GM19324 (cell line): ENCODE measurements around the gene CFAP20DC.
"Not testable (repeated sequence)": the region's sequence is repeated elsewhere in the genome, so short reads cannot be mapped to it uniquely, and the experiment has no call there.

ENCODE experiments used
- ATAC-seq: cut with Tn5 transposase; IDR thresholded peaks from one replicate; pipeline ENCODE4 v1.9.1; 2021; ENCODE audit warnings: mild to moderate bottlenecking, moderate library complexity; ENCODE audit not compliant: unreplicated experiment, low FRiP score

CFAP20DC gene

DNA sequence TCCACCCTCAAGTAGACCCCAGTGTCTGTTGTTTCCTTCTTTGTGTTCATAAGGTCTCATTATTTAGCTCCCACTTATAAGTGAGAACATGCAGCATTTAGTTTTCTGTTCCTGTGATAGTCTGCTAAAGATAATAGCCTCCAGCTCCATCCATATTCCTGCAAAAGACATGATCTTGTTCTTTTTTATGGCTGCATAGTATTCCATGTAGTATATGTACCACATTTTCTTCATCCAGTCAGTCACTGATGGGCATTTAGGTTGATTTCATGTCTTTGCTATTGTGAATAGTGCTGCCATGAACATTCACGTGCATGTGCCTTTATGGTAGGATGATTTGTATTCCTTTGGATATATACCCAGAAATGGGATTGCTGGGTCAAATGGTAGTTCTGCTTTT is 82.0 kb downstream of the CFAP20DC start:
- not testable (repeated sequence) for ATAC-seq

DNA sequence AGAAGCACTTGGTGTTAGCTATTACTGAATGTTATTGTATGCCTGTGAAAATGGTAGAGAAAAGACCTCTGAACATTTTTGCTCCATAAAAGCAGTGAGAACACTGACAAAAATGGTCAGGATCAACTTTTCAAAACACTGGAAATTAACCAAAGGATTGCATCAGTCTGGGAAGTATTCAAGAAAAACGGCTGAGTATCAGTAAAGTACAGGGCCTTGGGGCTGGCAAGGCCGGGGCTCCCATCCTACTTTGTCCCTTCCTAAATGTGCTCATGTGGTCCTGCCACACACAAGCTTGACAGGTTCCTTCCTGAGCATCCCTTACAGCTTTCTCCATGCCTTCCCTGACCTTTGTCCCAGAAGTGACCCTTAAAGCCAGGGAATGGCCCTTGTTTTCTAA is 84.0 kb downstream of the CFAP20DC start:
- ATAC-seq = no peak

DNA sequence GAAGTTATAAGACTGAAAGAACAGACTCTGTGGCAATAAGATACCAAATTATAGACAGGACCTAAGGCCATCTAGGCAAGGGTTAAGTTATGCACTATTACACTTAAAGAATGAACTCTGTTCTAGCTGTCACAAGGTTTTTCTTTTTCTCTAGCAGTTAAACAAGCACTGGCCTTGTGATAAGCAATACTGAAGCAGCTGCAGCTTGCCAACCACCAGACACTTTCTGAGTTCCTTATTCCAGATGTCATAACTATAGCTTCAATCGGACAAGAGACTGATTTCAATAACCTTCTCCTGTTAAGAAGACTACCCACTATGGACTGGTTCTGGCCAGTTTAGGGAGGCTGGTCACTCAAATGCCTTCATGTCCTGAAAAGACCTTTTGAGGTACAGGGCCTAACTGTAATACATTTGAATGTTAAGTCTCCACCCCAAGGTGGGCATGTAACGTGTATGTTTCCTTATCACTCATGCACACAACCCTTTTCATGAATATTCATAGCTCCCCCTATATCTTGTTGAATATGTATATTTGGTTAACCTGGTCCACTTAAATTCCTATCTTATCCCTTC is 85.8 kb downstream of the CFAP20DC start:
- ATAC-seq = no peak

DNA sequence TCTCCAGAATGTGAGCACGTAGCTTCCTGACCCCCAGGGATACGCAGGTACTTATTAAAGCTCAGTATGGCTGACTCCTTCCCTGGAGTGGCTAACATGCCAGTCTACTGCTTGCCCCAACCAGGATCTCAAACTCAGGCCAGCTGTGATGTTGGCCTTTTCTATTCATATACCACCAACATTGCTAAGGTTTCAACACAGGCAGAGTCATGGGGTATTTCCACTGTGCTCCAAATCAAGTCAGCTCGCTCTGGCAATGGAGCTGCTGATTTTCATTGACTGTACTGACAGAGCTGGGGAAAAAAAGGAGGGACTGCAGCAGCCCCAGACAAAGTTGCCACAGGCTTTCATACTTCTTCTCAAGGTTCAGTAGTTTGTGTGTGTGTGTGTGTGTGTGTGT is 87.0 kb downstream of the CFAP20DC start:
- ATAC-seq = no peak

DNA sequence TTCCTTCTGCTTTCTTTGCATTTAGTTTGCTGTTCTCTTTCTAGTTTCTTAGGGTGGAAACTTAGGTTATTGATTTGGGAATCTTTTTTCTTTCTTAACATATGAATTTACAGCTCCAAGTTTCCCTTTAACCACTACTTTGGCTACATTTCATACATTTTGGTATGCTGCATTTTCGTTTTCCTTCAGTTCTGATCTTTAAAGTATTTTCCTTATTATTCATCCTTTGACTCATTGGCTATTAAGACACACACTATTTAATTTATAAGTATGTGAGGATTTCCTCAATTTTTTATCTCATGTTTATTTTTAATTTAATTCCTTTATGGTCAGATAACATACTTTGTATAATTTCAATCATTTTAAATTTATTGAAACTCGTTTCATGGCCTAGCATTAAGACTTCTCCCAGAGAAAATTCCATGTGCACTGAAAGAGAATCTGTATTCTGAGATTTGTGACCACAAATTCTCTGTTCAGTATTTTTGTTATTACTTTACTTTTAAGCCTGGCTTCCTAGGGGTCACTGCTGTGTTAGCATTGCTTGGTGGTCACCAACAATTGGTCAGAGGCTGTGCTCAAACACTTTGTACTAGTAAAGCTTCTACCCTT is 87.7 kb downstream of the CFAP20DC start:
- ATAC-seq = no peak

DNA sequence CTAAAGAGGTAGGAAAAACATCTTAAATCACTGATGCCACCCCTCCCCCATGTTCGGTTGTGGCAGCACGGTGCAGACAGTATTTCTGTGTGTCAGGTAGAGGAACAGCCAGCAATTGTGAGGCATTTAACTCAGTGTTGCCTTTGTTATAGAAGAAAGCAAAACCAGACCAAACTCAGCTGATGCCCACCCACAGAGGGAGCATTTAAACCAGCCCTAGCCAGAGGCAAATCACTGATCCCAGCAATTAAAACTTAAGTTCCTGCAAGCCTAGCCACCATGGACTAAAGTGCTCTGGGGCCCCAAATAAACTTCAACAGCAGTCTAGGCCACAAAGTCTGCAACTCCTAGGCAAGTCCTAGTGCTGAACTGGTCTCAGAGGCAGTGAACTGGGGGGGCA is 94.5 kb downstream of the CFAP20DC start:
- no peak for ATAC-seq

DNA sequence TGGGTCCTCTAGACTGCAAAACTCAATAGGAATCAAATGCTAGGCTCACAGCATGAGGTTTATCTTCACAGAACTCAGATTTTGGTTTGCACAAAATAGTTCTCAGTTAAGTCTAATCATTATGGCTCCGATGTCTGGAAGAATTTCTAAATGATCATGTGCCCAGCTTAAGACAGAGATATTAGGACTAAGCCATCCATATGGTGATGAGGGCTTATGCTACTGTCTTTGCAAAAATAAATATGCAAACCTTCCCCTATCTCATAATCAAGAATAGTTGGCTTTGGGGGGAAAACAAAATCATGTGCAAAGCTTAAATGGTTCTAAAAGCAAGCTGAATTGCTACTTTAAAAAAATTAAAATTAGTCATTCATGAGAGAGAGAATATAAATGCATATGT is 96.5 kb downstream of the CFAP20DC start:
- no peak for ATAC-seq

DNA sequence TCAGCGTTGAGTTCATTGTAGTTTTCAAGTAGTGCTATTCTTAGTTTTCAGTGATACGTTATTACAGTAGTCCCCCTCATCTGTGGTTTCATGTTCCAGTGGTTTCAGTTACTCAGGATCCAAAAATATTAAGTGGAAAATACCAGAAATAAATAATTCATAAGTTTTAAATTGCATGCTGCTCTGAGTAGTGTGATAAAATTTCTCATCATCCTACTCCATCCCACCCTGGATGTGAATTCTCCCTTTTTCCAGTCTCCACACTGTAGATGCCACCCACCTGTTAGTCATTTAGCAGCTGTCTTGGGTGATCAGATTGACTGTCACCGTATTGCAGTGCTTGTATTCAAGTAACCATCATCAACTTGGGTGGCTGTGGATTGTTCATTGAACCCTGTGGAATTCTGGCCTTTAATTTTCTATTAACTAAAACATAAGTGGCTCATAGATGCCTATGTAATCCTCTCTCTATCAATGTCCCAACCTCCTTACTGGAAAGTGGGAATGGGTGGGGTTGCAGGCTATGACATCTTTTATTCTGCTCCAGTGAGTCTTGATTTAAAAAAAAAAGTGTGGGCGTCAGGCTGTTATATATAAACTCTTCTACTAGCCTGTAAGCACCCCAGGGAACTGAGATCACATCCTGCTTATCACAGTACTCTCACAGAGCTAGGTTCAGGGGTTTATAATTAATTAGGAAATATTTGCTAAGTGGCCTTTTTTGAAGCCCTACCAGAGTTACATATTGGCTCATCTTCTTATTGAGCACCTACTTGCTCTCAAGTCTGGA is 97.5 kb downstream of the CFAP20DC start:
- ATAC-seq = no peak

DNA sequence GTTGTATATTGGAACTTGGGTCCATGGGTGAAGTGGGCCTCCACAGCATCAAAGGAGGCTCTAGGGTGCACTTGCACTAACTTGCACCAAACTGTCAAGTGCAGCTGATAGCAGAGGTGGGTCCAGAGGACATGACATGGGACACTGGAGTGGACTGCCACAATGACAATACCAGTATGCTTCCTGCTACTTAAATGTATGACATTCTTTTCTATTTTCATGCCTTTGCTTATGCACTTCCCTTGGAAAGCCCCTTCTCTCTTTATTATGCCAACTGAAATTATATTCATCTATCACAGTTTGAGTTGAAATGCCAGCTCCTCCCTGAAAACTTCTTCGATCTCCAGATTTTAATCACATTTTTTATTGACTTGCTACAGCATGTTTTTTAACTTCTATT is 101.8 kb downstream of the CFAP20DC start:
- ATAC-seq = no peak

DNA sequence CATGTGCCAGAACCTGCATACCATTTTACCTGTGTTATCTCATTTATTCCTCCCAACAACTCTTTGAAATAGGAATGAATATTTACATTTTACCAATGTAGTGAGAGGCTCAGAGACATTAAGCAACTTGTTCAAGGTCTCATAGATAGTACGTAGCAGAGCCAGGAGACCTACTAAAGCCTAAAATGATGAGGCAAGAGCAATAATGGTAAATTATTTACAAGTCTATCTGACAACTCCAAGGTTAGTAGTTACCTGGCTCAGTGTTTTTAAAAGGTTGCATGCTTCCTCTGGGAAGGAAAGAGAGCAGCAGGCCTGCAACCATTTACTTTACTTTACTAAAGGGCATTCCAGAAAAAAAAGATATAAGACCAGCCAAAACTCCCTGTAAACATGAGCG is 103.0 kb downstream of the CFAP20DC start:
- ATAC-seq = no peak

DNA sequence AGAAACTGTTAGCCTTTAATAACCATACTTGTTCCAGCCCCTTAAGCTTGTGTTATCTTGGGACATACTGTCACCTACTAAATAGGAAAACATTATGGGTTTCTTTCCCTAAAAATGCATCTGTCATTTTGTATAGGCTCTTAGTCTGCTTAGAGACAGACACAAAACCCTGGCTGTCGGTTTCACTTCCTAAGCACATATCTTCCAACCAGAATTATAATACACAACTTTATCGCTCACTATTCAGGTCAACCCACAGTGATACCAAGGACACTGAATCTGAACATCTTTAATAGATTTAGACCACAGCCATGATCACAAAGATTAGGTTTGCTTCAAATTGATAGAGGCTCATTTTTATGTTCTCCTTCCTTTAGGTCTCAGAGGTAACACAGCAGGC is 111.8 kb downstream of the CFAP20DC start:
- no peak for ATAC-seq

DNA sequence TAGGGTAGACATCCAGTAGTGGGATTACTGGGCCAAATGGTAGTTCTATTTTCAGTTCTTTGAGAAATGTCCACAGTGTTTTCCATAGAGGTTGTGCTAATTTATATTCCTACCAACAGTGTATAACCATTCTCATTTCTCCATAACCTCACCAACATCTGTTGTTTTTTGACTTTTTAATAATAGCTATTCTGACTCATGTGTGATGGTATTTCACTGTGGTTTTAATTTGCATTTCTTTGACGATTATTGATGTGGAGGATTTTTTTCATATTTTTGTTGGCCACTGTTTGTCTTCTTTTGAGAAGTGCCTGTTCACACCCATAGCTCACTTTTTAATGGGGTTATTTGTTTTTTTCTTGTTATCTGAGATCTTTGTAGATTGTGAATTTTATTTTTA is 125.2 kb downstream of the CFAP20DC start:
- ATAC-seq = no peak

DNA sequence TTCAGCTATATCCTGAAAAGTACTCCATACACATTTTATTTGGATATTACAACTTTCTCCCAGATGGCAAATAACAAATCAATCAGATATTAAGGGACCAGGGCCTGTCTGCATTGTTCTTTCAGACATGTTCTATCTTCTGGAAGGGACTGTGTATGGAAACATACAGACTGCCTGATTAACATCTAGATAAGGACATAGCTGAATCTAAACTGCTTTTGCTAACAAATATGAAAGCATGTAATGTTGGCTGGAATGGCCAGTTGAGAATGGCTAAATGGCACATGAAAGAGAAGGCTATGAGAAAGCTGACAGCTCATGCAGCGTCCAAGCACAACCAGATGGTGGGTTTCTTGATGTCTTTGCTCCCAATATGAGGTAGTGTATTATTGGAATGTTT is 149.4 kb downstream of the CFAP20DC start:
- ATAC-seq = no peak

DNA sequence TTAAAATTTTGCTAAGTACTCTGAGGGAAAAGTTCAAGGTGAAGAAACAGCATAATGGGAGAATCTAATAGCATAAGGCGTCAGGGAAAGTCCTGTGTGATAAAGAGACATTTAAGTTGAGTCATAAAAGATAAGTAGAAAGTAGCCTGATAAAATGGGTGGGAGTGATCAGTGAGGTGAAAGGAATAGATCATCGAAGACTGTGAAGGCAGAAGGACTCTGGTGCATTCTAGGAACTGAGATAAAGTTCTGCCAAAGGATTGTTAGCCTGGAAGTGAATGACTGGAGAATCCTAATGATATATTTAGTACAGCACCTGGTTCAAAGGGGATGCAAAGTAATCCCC is 149.9 kb downstream of the CFAP20DC start:
- ATAC-seq = no peak

DNA sequence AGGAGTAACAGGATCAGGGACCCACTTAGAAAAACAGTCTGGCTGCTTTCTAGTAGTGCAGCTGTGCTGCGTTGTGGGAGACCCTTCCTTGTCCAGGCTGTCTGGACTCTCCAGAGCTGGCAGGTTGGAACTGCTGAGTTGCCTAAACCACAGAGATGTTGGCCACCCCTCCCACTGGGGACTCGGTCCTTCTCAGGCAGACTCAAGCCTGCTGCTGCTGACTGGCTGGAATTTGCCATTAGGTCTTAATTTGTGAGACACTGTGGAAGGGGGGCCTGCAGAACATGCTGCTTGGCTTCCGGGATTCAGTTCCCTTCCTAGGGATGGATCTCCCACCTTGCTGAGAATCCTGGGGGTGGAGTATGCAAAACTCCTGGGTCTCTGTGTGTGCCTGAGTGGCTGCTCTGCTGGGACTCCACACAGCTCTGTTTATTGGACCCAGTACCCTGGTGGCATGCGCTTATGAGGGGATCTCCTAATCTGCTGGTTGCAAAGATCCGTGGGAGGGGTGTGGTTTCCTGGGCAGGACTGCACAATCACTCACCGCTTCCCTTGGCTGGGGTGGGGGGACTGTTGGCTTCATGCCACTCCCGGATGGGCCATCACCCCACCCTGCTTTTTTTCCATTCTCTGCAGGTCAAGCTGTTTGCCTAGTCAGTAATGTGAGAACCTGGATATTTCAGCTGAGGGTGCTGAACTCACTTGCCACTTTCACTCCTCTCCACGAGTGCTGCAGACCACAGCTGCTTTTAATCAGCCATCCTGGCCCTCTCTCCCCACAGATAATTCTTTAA is 150.5 kb downstream of the CFAP20DC start:
- no peak for ATAC-seq

DNA sequence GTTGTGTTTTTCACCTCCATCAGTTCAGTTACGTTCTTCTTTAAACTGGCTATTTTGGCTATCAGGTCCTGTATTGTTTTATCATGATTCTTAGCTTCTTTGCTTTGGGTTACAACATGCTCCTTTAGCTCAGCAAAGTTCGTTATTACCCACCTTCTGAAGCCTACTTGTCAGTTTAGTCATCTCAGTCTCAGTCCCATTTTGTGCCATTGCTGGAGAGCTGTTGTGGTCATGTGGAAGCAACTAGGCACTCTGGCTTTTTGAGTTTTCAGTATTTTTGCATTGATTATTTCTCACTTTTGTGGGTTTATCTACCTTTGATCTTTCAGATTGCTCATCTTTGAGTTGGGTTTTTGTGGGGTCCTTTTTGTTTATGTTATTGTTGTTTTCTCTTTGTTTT is 151.3 kb downstream of the CFAP20DC start:
- no peak for ATAC-seq

DNA sequence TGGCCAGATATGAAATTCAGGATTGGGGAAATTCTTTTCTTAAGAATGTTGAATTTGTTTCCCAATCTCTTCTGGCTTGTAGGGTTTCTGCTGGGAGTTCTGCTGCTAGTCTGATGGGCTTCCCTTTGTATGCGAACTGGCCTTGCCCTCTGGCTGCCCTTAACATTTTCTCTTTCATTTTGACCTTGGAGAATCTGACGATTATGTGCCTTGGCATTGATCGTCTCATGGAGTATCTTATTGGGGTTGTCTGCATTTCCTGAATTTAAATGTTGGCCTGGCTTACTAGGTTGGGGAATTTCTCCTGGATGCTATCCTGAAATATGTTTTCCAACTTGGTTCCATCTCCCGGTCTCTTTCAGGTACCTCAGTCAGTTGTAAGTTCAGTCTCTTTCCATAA is 152.2 kb downstream of the CFAP20DC start:
- no peak for ATAC-seq

DNA sequence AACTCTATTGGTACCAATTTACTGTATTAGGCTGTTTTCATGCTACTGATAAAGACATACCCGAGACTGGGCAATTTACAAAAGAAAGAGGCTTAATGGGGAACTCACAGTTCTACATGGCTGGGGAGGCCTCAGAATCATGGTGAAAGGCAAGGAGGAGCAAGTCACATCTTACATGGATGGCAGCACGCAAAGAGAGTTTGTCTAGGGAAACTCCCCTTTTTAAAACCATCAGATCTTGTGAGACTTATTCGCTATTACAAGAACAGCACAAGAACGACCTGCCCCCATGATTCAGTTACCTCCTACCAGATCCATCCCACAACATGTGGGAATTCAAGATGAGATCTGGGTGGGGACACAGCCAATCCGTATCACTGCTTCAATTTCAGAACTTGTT is 154.1 kb downstream of the CFAP20DC start:
- not testable (repeated sequence) for ATAC-seq

DNA sequence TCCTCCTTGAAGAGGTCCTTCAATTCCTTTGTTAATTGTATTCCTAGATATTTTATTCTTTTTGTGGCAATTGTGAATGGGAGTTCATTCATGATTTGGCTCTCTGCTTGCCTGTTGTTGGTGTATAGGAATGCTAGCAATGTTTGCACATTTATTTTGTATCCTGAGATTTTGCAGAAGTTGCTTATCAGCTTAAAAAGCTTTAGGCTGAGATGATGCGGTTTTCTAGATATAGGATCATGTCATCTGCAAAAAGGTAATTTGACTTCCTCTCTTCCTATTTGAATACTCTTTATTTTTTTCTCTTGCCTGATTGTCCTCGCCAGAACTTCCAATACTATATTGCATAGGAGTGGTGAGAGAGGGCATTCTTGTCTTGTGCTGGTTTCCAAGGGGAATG is 157.3 kb downstream of the CFAP20DC start:
- not testable (repeated sequence) for ATAC-seq

DNA sequence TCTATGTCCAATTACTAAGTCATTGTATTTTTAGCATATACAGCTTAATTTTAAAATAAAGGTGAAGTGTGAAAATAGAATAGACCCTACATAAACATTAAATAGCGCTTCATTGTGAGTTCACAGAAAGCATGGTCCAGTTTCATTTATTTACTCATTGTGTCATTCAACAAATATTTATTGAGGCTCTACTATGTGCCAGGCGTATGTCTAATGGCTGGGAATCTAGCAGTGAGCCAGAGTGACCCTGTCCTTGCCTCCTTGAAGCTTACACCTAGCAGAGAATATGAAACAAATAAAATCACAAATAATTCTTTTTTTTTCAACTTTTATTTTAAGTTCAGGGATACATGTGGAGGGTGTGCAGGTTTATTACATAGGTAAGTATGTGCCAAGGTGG is 161.7 kb downstream of the CFAP20DC start:
- ATAC-seq = no peak

DNA sequence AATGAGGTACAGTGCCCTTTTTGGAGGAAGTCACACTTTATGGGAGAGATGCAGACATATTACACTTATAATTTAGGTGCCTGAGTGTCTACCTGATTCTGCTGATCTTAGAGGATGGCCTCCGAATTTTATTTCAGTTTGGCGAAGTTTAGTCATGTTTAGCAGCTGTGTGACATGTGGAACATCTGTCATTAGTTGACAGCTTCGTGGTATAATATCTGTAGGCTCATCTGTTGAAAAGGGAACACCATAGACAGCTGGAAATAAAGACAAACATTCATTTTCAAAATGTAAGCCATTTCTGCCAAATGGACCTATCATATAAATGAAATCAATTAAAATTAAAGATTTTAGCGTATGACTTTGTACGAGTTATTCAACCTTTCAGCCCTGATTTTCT is 165.4 kb downstream of the CFAP20DC start:
- ATAC-seq = no peak
